Stimulated activated CD4-positive, alpha-beta T cell treated with anti-CD3 and anti-CD28 coated beads, Interleukin-1b, Interleukin-23, amount 100 ng/mL, for 48 hours (primary cell): ENCODE results near the gene EGR1.
A peak's percentile ranks its signal among the peaks of the same experiment; 100 is the strongest.

ENCODE experiments used
- DNase-seq: peaks from one replicate; pipeline ENCODE4 v3.0.0-alpha.2; 2020

The EGR1 gene

DNA sequence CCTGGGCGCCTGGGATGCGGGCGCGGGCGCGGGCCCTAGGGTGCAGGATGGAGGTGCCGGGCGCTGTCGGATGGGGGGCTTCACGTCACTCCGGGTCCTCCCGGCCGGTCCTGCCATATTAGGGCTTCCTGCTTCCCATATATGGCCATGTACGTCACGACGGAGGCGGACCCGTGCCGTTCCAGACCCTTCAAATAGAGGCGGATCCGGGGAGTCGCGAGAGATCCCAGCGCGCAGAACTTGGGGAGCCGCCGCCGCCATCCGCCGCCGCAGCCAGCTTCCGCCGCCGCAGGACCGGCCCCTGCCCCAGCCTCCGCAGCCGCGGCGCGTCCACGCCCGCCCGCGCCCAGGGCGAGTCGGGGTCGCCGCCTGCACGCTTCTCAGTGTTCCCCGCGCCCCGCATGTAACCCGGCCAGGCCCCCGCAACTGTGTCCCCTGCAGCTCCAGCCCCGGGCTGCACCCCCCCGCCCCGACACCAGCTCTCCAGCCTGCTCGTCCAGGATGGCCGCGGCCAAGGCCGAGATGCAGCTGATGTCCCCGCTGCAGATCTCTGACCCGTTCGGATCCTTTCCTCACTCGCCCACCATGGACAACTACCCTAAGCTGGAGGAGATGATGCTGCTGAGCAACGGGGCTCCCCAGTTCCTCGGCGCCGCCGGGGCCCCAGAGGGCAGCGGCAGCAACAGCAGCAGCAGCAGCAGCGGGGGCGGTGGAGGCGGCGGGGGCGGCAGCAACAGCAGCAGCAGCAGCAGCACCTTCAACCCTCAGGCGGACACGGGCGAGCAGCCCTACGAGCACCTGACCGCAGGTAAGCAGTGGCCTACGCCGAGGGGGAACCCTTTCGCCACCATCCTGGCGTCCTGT lies at the start of gene EGR1:
Gene EGR1 (plus strand): TSS at position 219 of the 864 bp plus-strand sequence. CDS start 283 bp downstream, at position 502.
- peak; percentile 95 for DNase-seq

DNA sequence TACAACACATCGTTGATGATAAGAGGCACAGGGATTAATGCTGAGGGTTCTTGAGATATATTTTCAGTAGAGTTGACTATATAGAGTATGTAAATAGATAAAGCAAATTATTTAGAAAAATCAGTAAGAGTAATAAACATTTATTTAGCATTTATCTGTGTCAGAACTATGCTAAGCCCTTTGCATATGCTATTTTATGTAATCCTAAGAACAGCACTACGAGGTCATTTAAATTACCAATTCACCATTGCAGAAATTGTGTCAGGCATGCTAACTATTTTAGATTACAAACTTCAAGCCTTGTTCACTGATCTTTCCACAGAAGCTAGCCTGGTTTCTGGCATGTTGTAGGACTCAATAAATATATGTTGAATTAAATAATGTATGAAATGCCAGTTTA lies 46.8 kb upstream of the EGR1 start:
- DNase-seq, result no peak

DNA sequence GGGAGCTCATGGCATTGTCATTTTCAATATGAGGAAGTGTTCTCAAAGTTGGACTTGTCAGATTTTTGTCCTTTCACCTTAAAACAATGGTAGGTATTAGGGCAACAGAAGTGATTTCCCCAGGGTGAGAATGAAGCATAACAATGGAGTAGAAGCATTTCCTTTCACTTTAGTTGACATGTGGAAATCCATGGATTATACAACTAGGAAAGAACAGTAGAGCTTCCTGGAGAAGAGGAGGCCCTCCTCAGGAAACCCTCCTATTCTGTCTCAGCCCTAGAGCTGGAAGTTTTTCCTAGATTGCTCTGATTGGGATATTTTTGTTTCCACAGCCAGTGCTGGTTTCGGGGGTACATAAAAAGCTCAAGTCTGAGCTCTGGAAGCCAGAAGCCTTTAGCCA lies 40.2 kb upstream of the EGR1 start:
- no peak for DNase-seq

DNA sequence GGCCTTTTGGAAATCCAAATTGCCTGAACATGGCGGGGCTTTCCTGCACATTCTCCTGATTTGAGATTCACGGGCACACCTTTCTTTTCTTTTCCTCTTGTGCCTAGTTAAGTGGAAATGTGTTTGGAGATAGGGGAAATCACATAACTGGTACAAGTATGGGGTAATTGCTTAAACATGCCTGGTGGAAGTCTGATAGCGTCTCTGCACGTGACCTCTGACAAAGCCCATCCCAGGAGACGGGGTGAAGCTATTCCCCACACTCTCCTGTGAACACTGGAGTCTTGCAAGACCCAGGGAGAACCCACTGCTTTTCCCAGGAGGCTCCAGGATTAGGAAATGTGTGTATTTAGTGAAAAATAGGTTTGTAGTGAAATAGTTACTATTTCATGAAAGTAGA lies 29.3 kb upstream of the EGR1 start:
- DNase-seq, result no peak

DNA sequence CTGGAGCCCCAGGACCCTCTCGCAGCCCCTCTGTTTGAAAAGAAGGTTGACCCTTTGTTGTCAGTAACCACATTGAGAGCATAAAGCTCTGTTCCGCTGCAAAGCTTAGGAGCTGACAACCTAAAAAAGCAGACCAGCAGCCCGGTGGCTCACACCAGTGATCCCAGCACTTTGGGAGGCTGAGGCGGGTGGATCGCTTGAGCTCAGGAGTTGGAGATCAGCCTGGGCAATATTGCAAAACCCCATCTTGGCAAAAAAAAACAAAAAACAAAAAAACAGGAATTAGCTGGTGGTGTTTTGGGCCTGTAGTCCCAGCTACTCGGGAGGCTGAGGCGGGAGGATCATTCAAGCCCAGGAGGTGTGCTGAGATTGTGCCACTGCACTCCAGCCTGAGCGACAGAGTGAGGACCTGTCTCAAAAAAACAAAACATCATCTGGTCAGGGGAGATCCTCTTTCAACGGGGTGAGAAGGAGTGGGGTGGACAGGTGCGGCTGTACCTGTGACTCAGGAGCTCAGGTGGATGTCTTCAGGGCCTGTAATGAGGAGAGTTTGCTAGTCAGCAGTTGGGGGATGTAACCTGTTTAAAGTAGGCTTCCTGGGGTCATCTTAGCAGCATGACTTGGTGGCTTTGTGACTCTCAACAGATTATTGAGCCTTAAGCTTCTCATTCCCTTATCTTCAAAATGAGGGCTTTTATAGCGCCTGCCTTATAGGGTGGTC lies 27.1 kb upstream of the EGR1 start:
- no peak for DNase-seq

DNA sequence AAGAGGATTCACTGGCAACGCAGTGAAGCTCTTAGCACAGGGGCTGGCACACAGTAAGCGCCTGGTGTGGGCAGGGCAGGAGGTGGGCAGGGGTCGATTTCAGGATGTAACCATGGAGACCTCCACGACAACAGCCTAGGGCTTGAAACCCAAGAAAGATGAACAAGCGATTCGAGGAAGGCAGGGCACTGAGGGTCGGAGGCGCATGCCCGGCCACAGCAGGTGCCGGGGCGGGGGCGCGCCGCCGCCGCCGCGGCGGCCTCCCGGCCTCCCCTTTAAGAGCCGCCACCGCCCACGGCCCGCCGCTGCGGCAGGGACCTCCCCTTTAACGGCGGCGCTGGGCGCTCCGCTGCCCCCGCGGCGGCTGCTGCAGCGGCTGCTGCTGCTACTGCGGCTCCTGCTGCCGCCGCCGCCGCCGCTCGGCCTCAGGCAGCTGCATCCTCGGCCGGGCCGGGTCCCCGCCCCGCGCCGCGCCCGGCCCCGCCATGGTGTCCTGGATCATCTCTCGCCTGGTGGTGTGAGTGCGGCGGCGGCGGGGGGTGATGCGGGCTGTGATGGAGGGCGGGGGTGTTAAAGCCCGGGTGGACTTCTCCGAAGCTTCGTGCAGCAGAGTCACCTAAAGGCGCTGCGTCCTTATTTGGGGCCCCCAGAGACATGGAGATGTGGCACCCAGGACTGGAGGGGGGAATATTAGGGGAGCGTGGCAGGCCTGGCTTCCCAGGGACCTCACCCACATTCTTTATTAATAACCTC lies 26.4 kb upstream of the EGR1 start, which contains the start of gene REEP2:
Gene REEP2 (plus strand): TSS at position 334 of the 753 bp plus-strand sequence. CDS start 152 bp downstream, at position 486.
- peak; percentile 73 for DNase-seq

DNA sequence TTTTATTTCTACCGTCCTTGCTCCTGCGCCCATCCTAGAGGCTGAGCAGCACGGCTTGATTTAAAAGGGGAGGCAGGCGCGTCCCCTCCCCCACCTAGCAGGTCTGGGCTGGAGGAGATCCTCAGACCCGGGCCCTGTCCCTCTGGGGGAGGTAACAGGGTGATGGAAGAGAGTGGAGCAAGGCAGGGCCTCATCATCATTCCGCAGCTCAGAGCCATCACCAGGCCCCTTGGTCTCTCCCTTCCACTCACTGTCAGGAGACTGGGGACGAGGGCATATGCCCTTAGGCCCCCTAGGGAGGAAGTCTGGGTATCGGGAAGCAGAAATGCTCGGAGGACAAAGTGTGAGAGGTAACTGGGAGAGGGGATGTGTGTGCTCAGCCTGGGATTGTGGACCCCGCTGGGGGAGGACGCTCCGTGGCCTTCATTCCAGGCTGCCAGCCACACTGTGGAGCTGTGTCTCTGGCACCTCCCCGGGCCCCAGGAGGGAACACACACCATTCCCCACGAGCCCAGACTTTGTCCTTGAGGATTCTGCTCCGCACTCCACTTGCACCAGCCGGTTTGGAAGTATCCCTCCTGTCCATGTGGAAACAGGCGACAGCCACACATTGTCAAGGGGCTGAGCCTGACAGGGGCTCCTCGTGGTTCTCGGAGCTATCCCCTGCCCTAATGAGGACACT lies 25.7 kb upstream of the EGR1 start:
- no peak for DNase-seq

DNA sequence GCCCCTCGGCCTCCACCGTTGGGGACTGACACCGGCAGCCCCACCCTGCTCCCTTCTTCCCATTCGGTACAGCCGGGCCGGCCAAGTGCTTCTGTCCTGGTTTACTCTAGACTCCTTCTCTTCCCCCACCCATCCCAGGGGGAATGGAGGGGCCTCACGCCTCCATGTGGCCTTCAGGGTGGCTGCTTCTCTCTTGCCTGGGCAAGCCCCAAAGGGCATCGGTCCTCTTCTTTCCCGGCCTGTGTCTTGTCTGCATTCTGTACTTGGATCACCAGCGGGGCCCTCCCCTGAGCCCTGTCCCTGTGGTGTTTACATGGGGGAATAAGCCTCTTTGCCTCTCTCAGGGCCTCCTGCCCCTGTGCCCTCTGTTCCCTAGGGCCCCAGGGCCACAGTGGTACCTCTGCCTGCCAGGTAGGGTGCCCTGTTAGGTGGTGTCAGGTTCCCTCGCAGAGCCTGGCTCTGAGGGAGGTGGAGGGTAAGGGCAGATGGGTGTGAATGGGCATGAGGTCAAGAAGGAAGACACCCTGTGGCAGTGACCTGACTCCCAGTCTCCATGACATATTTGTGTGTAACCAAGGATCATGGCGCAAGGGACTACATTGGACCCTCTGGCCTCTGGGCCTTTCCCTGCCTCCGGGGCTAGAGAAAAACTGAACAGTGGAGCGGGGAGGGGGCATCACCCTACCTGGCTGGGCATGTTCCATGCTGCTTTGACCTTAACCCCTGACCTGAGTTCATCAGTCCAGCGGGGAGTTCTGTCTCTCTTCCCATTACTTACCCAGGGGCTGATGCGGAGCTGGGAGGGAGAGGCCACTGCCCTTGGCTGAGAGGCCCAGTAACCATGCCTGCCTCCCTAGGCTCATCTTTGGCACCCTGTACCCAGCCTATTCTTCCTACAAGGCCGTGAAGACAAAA lies 24.9 kb upstream of the EGR1 start:
- no peak for DNase-seq

DNA sequence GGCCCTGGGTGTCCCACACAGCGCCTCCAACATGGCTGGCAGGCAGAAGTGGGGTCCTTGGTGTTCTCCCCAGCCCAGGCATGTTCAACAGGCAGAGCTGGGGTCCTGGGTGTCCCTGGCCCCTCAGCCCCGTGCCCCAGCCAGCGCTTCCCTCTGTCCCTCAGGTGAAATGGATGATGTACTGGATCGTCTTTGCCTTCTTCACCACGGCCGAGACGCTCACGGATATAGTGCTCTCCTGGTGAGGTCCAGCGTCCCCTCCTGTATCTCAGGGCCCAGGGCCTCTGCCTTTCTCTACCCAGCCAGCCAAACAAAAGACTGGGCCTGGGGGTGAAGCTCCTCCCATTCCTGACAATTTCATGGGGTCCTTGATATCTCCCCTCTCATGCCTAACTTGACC lies 24.1 kb upstream of the EGR1 start:
- DNase-seq, result no peak

DNA sequence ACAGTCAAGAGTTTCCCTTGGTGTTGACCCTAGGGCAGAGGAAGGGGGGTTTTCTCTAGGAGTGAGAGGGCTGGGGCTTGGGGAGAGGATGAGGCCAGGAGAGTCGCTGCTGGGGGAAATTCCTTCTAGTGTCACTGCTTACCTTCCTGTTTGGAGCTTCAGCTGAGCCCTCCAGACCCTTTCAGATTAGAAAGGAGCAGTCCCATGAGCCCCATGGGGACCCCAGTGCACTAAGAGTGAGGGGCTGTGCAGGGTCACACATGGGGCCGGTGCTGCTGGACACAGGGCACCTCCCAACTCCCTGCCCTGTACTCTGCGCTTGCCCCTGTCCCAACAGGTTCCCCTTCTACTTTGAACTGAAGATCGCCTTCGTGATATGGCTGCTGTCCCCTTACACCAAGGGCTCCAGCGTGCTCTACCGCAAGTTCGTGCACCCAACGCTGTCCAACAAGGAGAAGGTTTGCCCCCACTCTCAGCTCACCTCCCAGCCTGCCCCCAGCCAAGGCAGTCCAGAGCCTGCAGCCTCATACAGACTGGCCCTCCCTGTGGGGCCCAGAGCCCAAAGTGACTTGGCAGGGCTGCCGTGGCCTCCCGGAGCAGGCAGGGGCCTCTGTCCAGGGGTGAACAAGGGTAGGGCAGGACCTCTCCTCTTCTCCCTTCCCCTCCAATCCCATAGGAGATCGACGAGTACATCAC lies 21.1 kb upstream of the EGR1 start:
- no peak for DNase-seq

DNA sequence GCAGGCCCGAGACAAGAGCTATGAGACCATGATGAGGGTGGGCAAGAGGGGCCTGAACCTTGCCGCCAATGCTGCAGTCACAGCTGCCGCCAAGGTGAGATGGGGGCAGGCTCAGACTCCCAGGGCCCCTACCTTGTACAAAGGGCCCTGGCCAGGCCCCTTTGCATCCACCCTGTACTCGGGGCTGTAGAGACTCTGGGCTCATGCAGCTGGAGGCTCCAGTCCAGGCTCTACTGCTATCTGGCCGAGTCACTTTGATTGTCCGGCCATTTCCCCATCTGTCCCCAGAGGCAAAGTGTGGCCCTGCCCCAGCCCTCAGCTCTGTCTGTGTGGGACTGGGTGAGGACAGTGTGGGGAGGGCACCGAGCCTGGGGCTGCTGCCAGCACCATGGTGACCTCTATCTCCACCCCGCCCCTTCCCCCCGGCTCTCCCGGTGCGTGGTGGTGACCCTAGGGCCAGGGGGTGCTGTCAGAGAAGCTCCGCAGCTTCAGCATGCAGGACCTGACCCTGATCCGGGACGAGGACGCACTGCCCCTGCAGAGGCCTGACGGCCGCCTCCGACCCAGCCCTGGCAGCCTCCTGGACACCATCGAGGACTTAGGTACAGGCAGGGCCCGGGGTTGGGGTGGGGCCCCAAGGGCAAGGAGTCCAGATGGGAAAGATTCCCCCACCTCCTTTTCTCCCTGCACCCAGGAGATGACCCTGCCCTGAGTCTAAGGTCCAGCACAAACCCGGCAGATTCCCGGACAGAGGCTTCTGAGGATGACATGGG lies 20.3 kb upstream of the EGR1 start:
- DNase-seq, result no peak

DNA sequence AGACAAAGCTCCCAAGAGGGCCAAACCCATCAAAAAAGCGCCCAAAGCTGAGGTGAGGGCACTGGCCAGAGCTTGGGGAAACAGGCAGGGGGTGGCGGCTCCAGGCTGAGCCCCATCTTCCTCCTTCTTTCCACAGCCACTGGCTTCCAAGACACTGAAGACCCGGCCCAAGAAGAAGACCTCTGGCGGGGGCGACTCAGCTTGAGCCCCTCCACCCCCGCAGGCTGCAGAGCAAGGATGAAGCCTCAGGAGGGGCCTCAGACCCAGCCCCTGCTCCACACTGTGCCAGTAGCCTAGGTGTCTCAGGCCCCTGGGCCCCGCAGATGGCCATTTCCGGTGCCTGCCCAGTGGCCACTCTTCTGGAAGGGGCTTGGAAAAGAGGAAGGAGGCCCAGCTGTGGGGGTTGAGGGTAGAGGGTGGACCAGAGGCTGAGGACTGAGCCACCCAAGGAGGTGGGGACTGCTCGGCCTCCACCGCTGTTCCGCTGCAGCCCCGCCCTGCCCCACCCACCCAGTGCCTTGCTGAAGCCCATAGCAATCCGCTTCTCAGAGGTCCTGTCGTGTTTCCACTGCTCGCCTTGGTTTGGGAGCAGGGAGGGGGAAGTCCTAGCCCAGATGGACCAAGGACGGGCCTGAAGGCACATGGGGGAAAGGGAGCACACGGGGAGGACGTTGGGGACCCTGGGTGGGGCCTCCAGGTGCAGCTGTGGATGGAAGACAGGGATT lies 19.6 kb upstream of the EGR1 start:
- no peak for DNase-seq

DNA sequence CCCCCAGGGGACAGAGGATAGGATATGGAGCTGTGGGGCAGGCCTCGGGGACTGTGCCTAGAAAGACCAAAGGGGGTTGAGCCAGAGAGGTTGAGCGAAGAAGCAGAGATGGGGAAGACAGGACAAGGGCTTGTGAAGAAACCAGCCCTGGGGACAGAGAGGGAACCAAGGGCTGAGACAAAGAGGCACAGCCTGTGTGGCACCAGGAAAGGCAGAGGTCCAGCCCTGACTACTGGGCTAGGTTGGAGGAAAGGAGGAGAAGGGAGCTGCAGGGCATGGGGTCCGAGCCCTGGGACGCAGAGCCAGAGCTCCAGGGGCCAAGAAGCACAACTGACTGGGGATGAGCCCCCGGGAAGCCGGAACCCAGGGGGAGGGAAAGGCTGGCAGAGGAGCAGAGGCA lies 17.2 kb upstream of the EGR1 start:
- no peak for DNase-seq

DNA sequence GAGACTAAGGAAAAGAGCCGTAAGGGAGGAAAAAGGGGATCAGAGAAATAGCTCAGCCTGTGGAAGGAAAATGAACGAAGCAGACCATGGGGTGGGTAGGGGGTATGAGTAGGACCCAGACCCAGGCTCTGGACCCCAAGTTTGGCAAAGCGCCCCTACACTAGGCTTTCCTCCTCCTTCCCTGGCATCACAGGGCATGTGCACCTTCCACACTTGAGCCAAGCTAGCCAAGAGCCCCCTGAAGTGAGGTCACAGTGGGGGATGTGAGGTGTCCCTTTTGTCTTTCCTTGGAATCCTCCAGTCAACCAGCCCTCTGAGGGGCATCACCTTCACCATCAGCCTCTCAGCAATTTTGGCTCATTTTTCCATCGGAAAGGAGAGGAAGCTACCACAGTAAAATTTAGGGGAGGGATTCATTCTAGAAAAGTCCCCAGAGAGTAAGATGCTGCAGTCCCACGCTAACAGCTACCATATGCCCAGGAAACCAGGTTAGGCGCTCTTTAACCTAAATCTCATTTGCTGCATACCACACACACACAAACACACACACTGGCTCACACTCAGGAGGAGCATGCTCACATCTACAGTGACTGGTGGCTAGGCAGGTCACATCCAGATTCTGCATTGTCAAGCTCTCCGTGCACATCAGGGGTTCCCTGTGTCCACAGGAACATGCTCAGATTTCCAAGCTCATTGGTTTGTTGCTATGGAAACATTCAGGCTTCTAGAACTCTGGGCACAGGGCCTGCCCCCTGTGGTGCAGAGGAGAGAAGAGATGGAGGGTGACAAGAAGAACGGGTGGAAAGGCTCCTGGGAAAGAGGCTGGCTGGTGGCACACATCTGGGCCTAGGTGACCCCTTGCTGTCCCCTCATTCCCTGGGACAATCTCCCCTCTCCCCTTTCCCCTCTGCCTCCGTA lies 16.5 kb upstream of the EGR1 start:
- DNase-seq, result no peak

DNA sequence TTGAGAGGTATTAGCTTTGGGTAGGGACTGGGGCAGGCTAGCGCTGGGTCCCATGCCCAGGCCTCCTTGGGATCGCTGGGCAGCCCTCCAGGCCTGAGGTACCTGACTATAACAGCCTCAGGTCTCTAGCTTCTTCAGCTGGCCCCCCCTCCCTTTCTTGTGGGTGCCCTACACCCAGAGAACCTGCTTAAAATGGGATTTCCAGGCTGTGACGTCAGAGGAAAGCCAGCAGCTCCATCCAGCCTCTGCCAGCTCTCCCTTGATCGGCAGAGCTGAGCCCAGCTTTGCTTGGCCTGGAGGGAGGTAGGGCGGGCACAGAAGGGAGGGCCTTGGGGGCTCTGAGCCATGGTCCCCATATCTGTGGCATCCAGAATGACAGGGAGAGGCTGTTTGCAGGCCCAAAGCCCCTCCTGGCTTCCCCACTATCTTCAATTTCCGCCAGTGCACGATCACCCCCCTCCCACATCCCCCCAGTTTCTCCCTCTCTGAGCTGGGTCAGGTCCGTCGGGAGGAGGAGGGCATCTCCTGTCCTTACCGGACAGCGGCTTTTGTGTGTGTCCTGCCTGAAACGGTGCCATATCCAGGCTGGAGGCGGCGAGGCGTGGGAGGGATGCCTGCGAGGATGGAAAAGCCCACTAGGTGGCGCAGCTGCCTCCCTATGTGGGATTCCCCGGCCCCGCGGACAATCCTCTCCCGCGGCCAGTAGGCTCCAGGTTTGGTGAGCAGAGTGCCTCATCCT lies 15.6 kb upstream of the EGR1 start:
- peak; percentile 85 for DNase-seq

DNA sequence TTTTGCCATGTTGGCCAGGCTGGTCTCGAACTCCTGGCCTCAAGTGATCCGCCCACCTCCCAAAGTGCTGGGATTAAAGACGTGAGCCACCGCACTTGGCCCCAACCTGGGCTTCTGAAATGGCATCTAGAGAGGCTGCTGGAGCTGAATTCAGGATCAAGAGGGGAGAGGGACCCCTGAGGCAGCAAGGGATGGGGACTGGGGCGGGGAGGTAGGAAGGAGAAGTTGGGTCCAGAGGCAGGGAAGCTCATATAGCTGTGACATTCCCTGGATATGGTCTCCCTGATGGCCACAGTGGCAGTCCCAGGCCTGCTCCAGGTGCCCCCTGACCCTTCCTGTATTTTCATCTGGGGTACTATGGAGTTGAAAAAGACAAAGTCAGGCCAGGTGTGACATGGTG lies 14.3 kb upstream of the EGR1 start:
- DNase-seq, result no peak

DNA sequence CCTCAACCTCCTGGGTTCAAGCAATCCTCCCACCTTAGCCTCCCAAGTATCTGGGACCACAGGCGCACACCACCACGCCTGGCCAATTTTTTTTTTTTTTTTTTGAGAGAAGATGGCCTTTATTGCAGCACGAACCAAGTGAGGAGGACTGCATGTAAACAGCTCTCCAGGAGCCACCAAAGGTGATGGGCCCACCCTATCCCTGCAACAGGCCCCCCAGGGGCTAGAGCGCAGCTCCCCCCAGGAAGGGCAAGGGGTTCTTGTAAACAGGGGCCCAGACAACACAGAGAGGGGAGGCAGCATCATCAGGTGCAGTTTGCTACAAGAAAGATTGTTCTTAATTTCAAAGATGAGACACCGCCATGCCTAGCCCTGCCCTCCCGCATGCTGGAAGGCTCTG lies 12.6 kb upstream of the EGR1 start:
- no peak for DNase-seq

DNA sequence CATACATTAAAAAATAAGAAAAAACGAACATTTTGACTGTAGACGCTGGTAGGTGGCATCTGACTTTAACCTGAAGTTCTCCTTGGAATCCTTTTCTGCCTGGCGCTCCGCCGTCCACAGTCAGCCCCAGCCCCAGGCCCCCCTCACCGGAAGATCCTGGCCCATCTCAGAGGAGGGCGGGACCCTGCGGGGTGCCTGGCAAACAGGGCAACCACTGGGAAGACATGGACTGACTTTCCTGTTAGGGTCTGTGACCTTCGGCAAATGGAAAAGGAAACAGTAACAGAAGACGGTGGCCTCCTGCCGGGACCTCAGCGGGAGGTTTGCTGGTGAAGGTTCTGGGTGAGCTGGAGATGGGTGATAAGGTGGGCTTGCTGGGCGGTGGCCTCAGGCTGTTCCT lies 11.7 kb upstream of the EGR1 start:
- no peak for DNase-seq
